NCI-H2081 treated with DMSO at 0.1 percent for 48 hours (cell line): ENCODE data around the gene TTLL4.

ENCODE experiments used
- DNase-seq: peaks from one replicate; lab custom pipeline; 2025; lab: John Stamatoyannopoulos, UW

The TTLL4 gene

GRCh38 chr2:218717262-218717661 lies 6.6 kb downstream of the TTLL4 start:
- no peak for DNase-seq

GRCh38 chr2:218718058-218718457 lies 7.4 kb downstream of the TTLL4 start:
- DNase-seq: no peak

- DNase-seq: no peak
Measured at GRCh38 chr2:218719457-218719856, 8.8 kb downstream of the TTLL4 start.

- DNase-seq: no peak
Measured at GRCh38 chr2:218720048-218721041, 9.7 kb downstream of the TTLL4 start.

GRCh38 chr2:218721488-218721887 lies 10.9 kb downstream of the TTLL4 start:
- DNase-seq: no peak

- DNase-seq: no peak
Measured at GRCh38 chr2:218721934-218722333, 11.3 kb downstream of the TTLL4 start.

GRCh38 chr2:218722419-218722818 lies 11.8 kb downstream of the TTLL4 start:
- DNase-seq: no peak

- no peak for DNase-seq
Measured at GRCh38 chr2:218722876-218723785, 12.5 kb downstream of the TTLL4 start.

- no peak for DNase-seq
Measured at GRCh38 chr2:218726004-218726574, 15.5 kb downstream of the TTLL4 start.

GRCh38 chr2:218727502-218728165 lies 17.0 kb downstream of the TTLL4 start:
- DNase-seq: no peak

GRCh38 chr2:218729640-218730039 lies 19.0 kb downstream of the TTLL4 start:
- DNase-seq: no peak

GRCh38 chr2:218732052-218732760 lies 21.6 kb downstream of the TTLL4 start:
- no peak for DNase-seq

- DNase-seq: no peak
Measured at GRCh38 chr2:218732761-218733158, 22.1 kb downstream of the TTLL4 start.

- DNase-seq: no peak
Measured at GRCh38 chr2:218733171-218734021, 22.8 kb downstream of the TTLL4 start.

GRCh38 chr2:218734190-218734975 lies 23.7 kb downstream of the TTLL4 start:
- DNase-seq: no peak

- no peak for DNase-seq
Measured at GRCh38 chr2:218736531-218736930, 25.9 kb downstream of the TTLL4 start.

GRCh38 chr2:218743068-218743467 lies 32.4 kb downstream of the TTLL4 start:
- DNase-seq: no peak

GRCh38 chr2:218744615-218745014 lies 34.0 kb downstream of the TTLL4 start:
- no peak for DNase-seq

GRCh38 chr2:218745160-218745558 lies 34.5 kb downstream of the TTLL4 start:
- DNase-seq: no peak
